GM21576 (cell line): ENCODE results near the gene EDEM2.
"Not testable (repeated sequence)": the region's sequence is repeated elsewhere in the genome, so short reads cannot be mapped to it uniquely, and the experiment has no call there.

Experiments used
- ATAC-seq: cut with Tn5 transposase; IDR thresholded peaks from one replicate; pipeline ENCODE4 v1.9.1; 2021; ENCODE audit warnings: mild to moderate bottlenecking, moderate library complexity; ENCODE audit not compliant: unreplicated experiment

The EDEM2 gene, protein sequence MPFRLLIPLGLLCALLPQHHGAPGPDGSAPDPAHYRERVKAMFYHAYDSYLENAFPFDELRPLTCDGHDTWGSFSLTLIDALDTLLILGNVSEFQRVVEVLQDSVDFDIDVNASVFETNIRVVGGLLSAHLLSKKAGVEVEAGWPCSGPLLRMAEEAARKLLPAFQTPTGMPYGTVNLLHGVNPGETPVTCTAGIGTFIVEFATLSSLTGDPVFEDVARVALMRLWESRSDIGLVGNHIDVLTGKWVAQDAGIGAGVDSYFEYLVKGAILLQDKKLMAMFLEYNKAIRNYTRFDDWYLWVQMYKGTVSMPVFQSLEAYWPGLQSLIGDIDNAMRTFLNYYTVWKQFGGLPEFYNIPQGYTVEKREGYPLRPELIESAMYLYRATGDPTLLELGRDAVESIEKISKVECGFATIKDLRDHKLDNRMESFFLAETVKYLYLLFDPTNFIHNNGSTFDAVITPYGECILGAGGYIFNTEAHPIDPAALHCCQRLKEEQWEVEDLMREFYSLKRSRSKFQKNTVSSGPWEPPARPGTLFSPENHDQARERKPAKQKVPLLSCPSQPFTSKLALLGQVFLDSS

GRCh38 chr20:35146920-35147574, at the start of gene EDEM2:
TSS of gene EDEM2 (minus strand) at chr20:35147336. CDS start at chr20:35147258, 78 bp downstream.
- ATAC-seq, result peak; percentile 78

DNA sequence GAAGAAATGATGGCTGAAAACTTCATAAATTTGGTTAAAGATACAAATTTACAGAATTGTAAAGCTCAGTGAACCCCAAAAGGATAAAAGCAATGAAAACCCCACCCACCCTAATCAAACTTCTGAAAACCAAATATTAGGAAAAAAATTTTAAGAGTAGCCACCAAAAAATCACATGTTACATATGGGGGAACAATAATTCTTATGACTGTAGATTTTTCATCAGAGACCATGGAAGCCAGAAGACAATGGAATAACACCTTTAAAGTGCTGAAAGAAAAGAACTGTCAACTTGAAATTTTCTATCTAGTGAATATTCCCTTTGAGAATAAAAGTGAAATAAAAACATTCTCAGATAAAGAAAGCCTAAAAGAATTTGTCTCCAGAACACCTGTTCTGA, 49.2 kb upstream of the EDEM2 start:
- ATAC-seq, result no peak

DNA sequence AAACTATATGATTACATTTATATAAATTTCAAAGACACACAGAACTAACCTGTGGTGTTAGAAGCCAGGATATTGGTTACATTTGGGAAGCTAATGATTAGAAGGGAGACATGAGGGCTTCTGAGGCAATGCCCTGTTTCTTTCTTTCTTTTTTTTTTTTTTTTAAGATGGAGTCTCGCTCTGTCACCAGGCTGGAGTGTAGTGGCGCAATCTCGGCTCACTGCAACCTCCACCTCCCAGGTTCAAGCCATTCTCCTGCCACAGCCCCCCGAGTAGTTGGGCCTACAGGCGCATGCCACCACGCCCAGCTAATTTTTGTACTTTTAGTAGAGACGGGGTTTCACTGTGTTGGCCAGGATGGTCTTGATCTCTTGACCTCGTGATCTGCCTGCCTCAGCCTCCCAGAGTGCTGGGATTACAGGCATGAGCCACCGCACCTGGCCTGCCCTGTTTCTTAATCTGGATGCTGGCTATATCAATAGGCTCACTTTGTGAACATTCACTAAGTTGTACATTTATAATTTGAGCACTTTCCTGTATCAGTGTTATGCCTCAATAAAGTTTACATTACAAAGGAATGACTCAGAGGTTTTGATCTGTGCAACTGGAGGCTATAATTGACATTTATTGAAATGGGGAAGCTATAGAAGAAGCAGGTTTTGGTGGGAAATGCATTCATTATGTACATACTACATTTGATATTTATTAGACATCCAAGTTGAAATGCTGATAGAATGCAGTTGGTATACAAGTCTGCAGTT, 46.1 kb upstream of the EDEM2 start:
- not testable (repeated sequence) for ATAC-seq

DNA sequence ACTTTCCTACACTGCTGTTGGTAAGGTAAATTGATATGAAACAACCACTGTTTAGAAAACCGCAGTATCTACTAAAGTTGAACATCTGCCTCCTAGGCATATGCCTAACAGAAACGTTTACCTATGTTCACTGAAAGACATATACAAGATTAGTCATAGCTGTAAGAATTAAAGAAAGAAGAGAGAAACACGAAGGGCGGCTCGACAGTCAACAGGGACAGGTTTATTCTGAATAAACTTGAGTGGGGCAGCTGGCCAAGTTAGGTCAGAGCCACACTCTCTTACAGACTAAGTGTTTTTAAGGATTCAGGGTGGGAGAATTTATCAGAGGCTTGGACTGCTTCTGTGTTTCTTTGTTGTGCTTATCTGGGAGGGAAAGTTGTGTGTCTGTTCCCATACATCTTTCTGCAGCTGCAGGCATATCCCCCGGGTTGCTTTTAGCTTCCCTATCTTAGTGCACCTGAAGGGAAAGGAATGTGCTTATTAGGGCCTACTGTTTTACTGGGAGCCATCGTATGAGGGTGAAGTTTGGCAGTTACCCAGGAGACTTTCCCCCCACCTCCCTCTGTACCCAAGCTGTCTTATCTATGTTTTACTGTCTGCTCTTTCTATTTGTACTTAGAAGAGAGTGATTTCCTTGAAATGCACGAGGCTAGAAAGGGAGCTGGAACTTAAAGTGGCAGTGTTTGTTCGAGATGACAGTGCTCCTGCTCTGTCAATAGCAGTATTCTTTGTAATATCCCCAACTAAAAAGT, 45.2 kb upstream of the EDEM2 start:
- ATAC-seq, result no peak

- no peak for ATAC-seq
Observed at GRCh38 chr20:35191419-35192117, 44.4 kb upstream of the EDEM2 start.

DNA sequence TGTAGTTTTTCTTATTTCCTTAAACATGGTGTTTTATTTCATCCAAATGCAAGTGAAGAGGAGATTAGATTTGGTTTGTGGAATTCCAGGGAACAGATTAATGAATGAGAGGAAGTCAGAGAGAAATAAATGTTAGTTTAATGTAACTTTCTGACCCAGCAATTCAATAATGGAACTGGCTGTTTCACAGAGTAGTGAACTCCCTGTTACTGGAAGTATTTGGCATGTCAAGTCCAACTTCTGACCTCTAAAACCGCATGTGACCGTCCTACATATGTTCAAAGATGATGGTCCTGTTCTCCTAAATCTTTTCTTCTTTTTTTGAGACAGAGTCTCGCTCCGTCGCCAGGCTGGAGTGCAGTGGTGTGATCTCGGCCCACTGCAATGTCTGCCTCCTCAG, 43.4 kb upstream of the EDEM2 start:
- ATAC-seq, result no peak

GRCh38 chr20:35189223-35189622, 42.1 kb upstream of the EDEM2 start:
- not testable (repeated sequence) for ATAC-seq

DNA sequence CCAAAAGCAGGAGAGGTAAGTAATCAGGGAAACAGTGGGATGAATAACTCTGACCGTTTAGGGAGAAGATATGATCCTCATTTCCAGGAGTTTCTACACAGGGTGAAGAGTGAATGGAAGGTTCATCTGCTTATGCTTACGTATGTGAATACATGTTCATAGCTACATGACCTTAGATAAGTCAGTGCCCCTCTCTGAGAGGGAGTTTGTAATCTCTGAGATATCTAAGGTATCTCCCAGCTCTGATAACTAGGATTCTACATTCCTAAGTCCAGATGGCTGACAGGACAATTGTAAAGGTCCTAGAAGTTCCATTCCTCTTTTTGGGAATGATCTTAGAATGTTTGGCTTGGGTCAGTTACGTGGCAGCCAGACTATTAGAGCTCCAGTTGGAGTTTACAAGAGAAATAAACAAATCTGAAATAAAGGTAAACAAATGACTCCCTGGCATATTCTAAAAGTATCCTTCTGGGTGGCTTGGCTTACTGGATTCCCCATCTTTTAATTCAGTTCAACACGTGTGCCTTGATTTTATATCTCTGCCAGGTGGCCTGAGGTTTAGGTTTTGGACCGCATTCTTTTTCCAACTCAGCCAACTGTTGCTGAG, 40.6 kb upstream of the EDEM2 start:
- ATAC-seq, result no peak

GRCh38 chr20:35186691-35187289, 39.7 kb upstream of the EDEM2 start:
- ATAC-seq, result not testable (repeated sequence)

GRCh38 chr20:35181731-35182130, 34.6 kb upstream of the EDEM2 start:
- no peak for ATAC-seq

DNA sequence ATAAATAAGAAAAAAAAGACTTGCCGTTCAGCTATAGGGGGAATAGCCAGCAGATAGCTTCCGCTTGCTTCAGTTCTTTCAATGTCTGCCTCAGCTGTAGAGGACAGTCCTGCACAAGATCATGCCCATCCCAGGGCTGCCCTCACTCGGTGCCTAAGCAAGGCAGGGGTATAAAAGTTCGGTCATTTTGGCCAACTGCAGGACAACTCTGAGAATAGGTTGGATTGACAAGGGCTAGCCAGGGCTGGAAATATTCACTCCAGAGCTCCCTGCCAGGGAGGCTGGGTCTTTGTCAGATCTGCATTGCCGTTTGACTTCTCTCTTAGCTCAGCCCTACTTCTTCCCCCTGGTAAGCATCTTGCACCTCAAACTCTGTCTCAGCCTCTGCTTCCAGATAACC, 33.1 kb upstream of the EDEM2 start:
- no peak for ATAC-seq

GRCh38 chr20:35179292-35180212, 32.4 kb upstream of the EDEM2 start:
- no peak for ATAC-seq

- ATAC-seq, result no peak
Observed at GRCh38 chr20:35176132-35176531, 29.0 kb upstream of the EDEM2 start.

DNA sequence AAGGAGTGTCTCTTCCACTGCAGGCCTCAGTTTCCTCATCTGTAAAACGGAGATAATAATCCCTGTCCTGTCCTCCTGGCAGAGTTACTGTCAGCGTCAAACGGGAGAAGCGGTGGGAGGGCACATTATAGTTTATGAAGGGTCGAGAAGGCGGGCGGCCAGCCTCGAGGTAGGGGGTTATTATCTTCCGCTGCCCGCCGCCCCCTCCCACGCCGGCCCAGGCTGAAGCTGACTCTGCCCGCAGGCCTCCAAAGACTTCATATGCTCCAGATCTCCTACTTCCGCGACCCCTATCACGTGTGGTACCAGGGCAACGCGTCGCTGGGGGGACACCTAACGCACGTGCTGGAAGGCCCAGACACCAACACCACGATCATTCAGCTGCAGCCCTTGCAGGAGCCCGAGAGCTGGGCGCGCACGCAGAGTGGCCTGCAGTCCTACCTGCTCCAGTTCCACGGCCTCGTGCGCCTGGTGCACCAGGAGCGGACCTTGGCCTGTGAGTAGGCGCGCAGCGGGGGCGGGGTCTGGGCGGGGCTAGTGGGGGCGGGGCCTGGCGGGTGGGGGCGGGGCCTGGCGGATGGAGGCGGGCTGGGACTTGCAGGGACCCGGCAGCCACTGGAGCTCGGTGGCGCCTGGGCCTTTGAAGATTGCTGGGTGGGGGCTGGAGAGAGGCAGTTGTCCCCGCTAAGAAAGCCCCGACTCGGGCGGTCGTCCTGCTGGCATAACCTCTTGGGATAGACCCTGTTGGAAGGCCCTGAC, 27.5 kb upstream of the EDEM2 start:
- no peak for ATAC-seq

- ATAC-seq, result no peak
Observed at GRCh38 chr20:35173576-35174192, 26.5 kb upstream of the EDEM2 start.

DNA sequence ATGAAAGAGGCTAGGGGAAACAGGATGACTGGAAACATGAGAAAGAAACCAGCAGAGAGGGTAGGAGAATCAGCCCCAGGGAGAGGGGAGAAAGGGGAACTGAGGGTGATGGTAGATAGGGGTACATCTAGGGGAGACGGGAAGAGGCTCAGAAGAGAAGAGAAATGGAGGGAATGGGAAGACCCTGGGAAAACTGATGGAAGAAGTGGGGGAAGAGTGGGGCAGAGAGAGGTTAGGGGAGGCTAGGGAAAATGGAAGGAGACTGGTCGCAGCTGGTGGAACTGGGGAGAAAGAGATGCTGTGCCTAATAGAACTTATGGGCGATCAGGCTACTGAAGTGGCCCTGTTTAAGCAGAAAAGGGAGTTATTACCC, 25.3 kb upstream of the EDEM2 start:
- no peak for ATAC-seq
